DMS153 treated with DMSO at 0.1 percent for 48 hours (cell line): ENCODE results near the gene KRT20.
A peak's percentile ranks its signal among the peaks of the same experiment; 100 is the strongest.
"Not testable (repeated sequence)": the region's sequence is repeated elsewhere in the genome, so short reads cannot be mapped to it uniquely, and the experiment has no call there.

Experiments used
- DNase-seq: peaks from one replicate; lab custom pipeline; 2025; ENCODE audit not compliant: unreplicated experiment; lab: John Stamatoyannopoulos, UW

The KRT20 gene

GRCh38 chr17:40884708-40885512 lies at the start of gene KRT20:
KRT20 (minus strand) TSS chr17:40885242; CDS start chr17:40885185, 57 bp downstream.
- DNase-seq = no peak

GRCh38 chr17:40932608-40933007 lies 47.6 kb upstream of the KRT20 start:
- DNase-seq = no peak

GRCh38 chr17:40931311-40931710 lies 46.3 kb upstream of the KRT20 start:
- DNase-seq = no peak

DNA sequence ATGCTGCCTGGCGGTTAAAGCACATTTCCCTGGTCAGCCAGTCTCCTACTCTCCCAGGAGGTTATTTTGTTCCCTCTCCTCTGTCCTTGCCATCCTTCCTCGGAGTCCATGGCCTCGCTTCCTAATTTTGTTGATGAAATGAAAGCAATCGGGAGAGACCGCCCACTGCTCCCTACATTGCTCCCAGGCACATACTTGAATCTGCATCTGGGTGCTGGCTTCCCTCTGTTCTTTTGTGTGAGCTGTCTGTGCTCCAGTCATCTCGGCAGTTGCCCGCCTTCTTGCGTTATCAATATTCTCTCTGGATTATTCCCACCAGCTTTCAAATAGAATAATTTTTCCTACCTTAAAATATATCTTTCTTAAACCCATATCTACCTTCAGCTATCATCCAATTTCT lies 41.3 kb upstream of the KRT20 start:
- no peak for DNase-seq

- DNase-seq = peak; percentile 12
Measured at GRCh38 chr17:40922239-40922638, 37.2 kb upstream of the KRT20 start.

- no peak for DNase-seq
Measured at GRCh38 chr17:40921026-40921425, 36.0 kb upstream of the KRT20 start.

GRCh38 chr17:40917116-40917515 lies 32.1 kb upstream of the KRT20 start:
- not testable (repeated sequence) for DNase-seq

- DNase-seq = no peak
Measured at GRCh38 chr17:40916366-40916765, 31.3 kb upstream of the KRT20 start.

DNA sequence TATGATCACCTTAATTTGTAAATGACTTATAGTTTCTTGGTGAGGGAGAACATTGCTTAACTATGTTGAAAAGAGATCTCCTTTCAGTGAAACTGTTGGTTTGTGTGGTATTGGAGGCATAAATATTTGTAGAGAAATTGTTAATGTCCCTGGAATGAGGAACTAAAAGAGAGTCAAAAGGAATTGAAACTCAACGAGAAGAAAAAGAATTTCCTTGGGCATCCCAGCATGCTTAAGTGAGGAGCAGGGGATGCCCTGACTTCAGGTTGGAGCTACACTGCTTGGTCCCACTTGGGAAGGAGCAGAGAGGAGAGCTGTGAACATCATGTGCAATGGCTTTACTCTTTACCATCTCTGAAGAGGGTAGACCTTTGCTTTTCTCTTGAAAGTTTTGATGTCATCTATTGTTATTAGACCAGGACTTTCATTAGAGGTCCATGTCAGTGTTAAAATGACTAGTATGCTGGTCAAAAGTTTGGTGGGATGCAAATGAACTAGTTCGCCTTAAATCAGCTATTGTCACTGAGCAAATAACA lies 30.7 kb upstream of the KRT20 start:
- no peak for DNase-seq

GRCh38 chr17:40915199-40915661 lies 30.2 kb upstream of the KRT20 start:
- DNase-seq = no peak

DNA sequence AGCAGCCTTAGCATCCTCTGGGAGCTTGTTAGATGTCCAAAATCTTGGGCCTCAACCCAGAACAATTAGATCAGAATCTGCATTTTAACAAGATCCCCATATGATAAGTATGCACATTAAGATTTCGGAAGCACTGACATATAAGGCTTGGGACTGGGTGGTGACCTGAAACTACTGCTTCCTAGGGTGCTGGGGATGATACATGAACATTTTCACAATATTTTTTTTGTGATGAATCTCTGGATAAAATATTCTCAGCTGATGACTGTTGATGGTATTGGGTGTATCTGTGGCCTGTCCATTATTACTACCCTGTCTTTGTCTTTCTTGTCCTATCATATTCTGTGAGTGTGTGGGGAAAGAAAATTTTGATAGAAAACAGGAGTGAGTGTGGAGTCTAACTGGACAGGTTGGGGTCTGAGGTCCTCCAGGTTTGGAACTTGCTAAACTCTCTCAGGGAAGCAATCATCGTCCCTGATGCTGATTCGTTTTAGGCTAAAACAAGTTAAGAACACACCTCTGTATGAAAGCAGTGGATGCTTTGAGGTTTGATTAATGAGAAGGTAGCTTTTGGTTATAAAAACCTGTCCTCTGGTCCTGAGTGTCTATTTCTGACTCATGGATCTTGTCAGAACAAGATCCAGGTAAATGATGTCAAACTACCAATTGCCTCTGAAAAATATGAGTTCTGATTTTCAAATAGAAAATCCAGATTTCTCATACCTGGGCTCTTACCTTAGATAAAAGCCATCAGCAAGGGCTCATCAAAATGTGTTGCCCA lies 29.2 kb upstream of the KRT20 start:
- no peak for DNase-seq

GRCh38 chr17:40912486-40913210 lies 27.6 kb upstream of the KRT20 start:
- no peak for DNase-seq

DNA sequence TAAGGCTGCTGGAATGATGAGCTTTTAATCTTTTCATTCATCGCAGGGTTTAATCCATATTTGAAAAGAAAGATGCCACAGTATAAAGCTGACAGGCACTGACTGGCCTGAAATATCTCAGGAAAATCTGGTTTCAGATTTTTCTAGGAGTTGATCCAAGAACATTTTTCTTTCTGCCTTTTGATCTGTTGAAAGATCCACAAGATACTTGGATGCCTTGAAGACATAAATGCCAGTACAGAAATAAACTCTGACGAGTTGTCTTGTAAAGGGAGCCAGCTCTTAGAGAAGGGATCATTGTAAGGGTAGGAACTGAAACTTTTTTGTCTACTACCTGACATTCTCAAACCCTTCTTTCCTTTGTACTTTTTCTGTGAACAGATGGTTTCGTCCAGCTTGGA lies 25.4 kb upstream of the KRT20 start:
- no peak for DNase-seq

DNA sequence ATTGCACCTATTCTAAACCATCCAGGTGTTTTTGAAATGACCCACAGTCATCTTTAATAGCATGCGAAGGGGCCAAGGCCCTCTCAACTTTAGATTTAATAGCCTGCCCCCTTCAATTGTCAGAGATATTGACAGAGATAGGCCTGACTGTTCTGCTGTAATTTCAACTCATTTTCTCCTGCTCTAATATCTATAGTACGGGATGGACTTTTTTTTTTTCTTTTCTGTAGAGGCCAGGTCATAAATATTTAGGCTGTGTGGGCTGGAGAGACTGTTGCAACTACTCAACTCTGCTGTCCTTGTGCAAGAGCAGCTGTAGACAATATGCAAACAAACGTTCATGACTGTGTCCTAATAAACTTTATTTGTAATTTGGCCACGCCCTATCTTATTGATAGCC lies 24.7 kb upstream of the KRT20 start:
- no peak for DNase-seq

GRCh38 chr17:40909351-40909750 lies 24.3 kb upstream of the KRT20 start:
- peak; percentile 73 for DNase-seq

- DNase-seq = no peak
Measured at GRCh38 chr17:40906613-40907012, 21.6 kb upstream of the KRT20 start.

- no peak for DNase-seq
Measured at GRCh38 chr17:40905370-40905769, 20.3 kb upstream of the KRT20 start.

GRCh38 chr17:40903129-40903847 lies 18.2 kb upstream of the KRT20 start:
- DNase-seq = peak; percentile 61

DNA sequence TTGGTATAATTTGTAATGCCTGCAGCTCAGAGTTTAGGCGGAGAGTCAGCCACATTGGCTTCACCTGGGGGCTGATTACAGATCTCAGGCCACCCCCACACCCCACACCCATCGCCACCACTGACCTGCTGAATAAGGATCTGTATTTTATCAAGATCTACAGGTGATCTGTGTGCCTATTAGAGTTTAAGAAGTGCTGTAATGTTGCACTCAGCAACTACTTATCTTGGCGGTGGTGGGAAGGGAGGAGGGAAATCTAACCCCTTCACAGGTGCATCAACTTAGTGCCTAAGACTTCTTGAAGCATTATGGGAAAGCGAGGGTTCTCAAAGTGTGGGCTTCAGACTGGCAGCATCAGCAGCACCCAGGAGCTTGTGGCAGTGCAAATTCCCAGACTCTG lies 17.5 kb upstream of the KRT20 start:
- no peak for DNase-seq

GRCh38 chr17:40901981-40902474 lies 17.0 kb upstream of the KRT20 start:
- DNase-seq = peak; percentile 73
